Vagina (tissue), 2 donors: ENCODE data around the gene MPHOSPH9. TPM values are rescaled to one million over a fixed set of nuclear protein-coding genes. Genes with fewer than 3 reads are reported as not detected.
"Not testable (repeated sequence)": the region's sequence is repeated elsewhere in the genome, so short reads cannot be mapped to it uniquely, and the experiment has no call there.

Source experiments
- DNase-seq, 2 donors: peaks; one replicate each; pipeline ENCODE4 v3.0.0-alpha.2; 2017; ENCODE audit errors: extremely low spot score in 2 of 2
- H3K27ac ChIP-seq: fragments of 200-600 bp; sonication (generic); one replicate; pipeline ENCODE4 v1.5.1; 2019
- H3K27me3 ChIP-seq: fragments of 200-600 bp; sonication (generic); one replicate; pipeline ENCODE4 v1.5.1; 2019
- H3K36me3 ChIP-seq, 2 donors: fragments of 200-600 bp; sonication (generic); one replicate each; pipeline ENCODE4 v1.5.1; 2017 to 2019
- H3K4me1 ChIP-seq: fragments of 200-600 bp; sonication (generic); one replicate; pipeline ENCODE4 v1.5.1; 2019
- H3K4me3 ChIP-seq, 2 donors: fragments of 200-600 bp; sonication (generic); 1 replicate in 1 of 2; 2 replicates in 1 of 2; pipeline ENCODE4 v1.5.1; 2016 to 2019
- H3K9me3 ChIP-seq: fragments of 200-600 bp; sonication (generic); one replicate; pipeline ENCODE4 v1.5.1; 2019
- CTCF ChIP-seq, 3 experiments: fragments of 450-650 bp in 2 of 3; fragments of 200-600 bp in 1 of 3; sonication (generic) in 1 of 3; IDR thresholded peaks; one replicate each; pipeline ENCODE4 v1.5.1; 2017 to 2019; ENCODE audit warnings: antibody characterized with exemption in 3 of 3, mild to moderate bottlenecking in 2 of 3, moderate library complexity in 2 of 3
- POLR2A ChIP-seq, 2 donors: fragments of 450-650 bp; IDR thresholded peaks; one replicate each; pipeline ENCODE4 v1.6.1; 2017; ENCODE audit warnings: antibody characterized with exemption in 2 of 2, mild to moderate bottlenecking in 2 of 2, moderate library complexity in 2 of 2
- POLR2AphosphoS5 ChIP-seq, 2 donors: sonication (generic); formaldehyde crosslinking; IDR thresholded peaks; one replicate each; pipeline ENCODE4 v1.9.0; 2017; ENCODE audit warnings: antibody characterized with exemption in 2 of 2, mild to moderate bottlenecking in 2 of 2, low read depth in 1 of 2; ENCODE audit not compliant: insufficient read depth in 1 of 2
- intact Hi-C: fragments of 100-400 bp; cut with DNase I; formaldehyde crosslinking; loops from one replicate; pipeline ENCODE4 v1.15.1; 2023
- total RNA-seq: library from RNA; depleted of rRNA; stranded (reverse); fragments of >200 nt; gene quantifications from one replicate; pipeline ENCODE4 v1.2.3, GENCODE V29; 2016

MPHOSPH9 gene
- total RNA-seq, 1 donor from 2014 or later, result 17.9 TPM

- Histone ChIP-seq H3K4me3 (no peak overlapping the region), H3K27ac (peak overlapping the region; percentile 63), H3K36me3 (peaks cover 0 to 24% of the 10 kb centered on the region in 2 donors), H3K9me3 (no peaks in the 10 kb centered on the region), H3K27me3 (no peaks in the 10 kb centered on the region), H3K4me1 (peaks cover 35% of the 10 kb centered on the region)
- TF ChIP-seq POLR2A (IDR thresholded peaks at IDR 0.05) (no peak), POLR2AphosphoS5 (IDR thresholded peaks at IDR 0.05; ENCODE audit: insufficient read depth in 1 of 2, low read depth in 1 of 2) (no peak), CTCF (IDR thresholded peaks at IDR 0.05) (no peak)
- intact Hi-C loops, result no loop called here
- no peak for DNase-seq
These were observed 18.6 kb upstream of the MPHOSPH9 start for GRCh38 chr12:123251403-123252076.

GRCh38 chr12:123250471-123251383, 17.8 kb upstream of the MPHOSPH9 start:
- peaks cover 35% of the 10 kb centered on the region for H3K4me1 ChIP-seq

DNA sequence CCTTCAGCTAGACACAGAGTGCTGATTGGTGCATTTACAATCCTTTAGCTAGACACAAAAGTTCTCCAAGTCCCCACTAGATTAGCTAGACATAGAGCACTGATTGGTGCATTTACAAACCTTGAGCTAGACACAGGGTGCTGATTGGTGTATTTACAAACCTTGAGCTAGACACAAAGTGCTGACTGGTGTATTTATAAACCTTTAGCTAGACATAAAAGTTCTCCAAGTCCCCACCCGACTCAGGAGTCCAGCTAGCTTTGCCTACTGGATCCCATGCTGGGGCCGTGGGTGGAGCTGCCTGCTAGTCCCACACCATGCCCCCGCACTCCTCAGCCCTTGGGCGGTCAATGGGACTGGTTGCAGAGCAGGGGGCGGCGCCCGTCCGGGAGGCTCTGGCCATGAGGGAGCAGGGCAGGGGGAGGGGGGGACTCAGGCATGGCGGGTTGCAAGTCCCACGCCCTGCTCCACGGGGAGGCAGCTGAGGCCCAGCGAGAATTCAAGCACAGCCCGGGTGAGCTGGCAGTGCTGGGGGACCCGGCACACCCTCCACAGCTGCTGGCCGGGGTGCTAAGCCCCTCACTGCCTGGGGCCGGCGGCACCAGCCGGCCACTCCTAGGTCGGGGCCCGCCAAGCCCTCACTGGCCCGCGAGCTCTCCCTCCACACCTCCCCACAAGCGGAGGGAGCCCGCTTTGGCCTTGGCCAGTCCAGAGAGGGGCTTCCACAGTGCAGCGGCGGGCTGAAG, 16.2 kb upstream of the MPHOSPH9 start:
- H3K9me3 ChIP-seq, H3K27ac ChIP-seq, H3K36me3 ChIP-seq, intact Hi-C loops, H3K4me3 ChIP-seq, H3K27me3 ChIP-seq: not testable (repeated sequence)
- peaks cover 35% of the 10 kb centered on the region for H3K4me1 ChIP-seq
- DNase-seq, result peak in 1 of 2 donors; percentile 74

More at GRCh38 chr12:123250471-123251383, 17.8 kb upstream of the MPHOSPH9 start:
- DNase-seq, result no peak
- Histone ChIP-seq H3K9me3 (no peaks in the 10 kb centered on the region), H3K4me3 (no peak overlapping the region), H3K27ac (peak overlapping the region; percentile 63), H3K27me3 (no peaks in the 10 kb centered on the region), H3K36me3 (peaks cover 0 to 17% of the 10 kb centered on the region in 2 donors)
- TF ChIP-seq POLR2AphosphoS5 (IDR thresholded peaks at IDR 0.05; ENCODE audit: insufficient read depth in 1 of 2, low read depth in 1 of 2) (peak in 1 of 2 donors; percentile 19), POLR2A (IDR thresholded peaks at IDR 0.05) (no peak)
- intact Hi-C loops, result no loop called here

GRCh38 chr12:123248129-123248528, 15.2 kb upstream of the MPHOSPH9 start:
- H3K27ac ChIP-seq, H3K4me3 ChIP-seq, H3K36me3 ChIP-seq, H3K27me3 ChIP-seq, DNase-seq, intact Hi-C loops, H3K9me3 ChIP-seq: not testable (repeated sequence)
- peaks cover 35% of the 10 kb centered on the region for H3K4me1 ChIP-seq

DNA sequence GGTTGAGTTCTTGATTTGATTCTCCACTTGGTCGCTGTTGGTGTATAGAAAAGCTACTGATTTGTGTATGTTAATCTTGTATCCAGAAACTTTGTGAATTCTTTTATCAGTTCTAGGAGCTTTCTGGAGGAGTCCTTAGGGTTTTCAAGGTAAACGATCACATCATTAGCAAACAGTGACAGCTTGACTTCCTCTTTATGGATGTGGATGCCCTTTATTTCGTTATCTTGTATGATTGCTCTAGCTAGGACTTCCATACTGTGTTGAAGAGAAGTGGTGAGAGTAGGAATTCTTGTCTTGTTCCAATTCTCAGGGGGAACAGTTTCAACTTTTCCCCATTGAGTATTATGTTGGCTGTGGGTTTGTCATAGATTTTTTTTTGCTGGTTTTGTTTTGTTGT, 12.7 kb upstream of the MPHOSPH9 start:
- no peak overlapping the region for H3K4me3 ChIP-seq
- no peaks in the 10 kb centered on the region for H3K27me3 ChIP-seq
- DNase-seq, result no peak
- TF ChIP-seq POLR2A (IDR thresholded peaks at IDR 0.05), result no peak
- no peak for TF ChIP-seq CTCF (IDR thresholded peaks at IDR 0.05)
- no peak for TF ChIP-seq POLR2AphosphoS5 (IDR thresholded peaks at IDR 0.05; ENCODE audit: insufficient read depth in 1 of 2, low read depth in 1 of 2)
- H3K36me3 ChIP-seq, result no peaks in the 10 kb centered on the region
- intact Hi-C loops, result no loop called here
- H3K27ac ChIP-seq, result no peak overlapping the region
- H3K9me3 ChIP-seq, result no peaks in the 10 kb centered on the region
- peaks cover 24% of the 10 kb centered on the region for H3K4me1 ChIP-seq

GRCh38 chr12:123243671-123244262, 10.8 kb upstream of the MPHOSPH9 start:
- H3K27me3 ChIP-seq, result no peaks in the 10 kb centered on the region
- H3K4me3 ChIP-seq, result no peak overlapping the region
- intact Hi-C loops, result no loop called here
- peaks cover 18% of the 10 kb centered on the region for H3K4me1 ChIP-seq
- TF ChIP-seq POLR2AphosphoS5 (IDR thresholded peaks at IDR 0.05; ENCODE audit: insufficient read depth in 1 of 2, low read depth in 1 of 2) (no peak), CTCF (IDR thresholded peaks at IDR 0.05) (no peak), POLR2A (IDR thresholded peaks at IDR 0.05) (no peak)
- no peak for DNase-seq
- no peaks in the 10 kb centered on the region for H3K36me3 ChIP-seq
- no peaks in the 10 kb centered on the region for H3K9me3 ChIP-seq
- H3K27ac ChIP-seq, result no peak overlapping the region
